GM19328 (cell line): ENCODE measurements around the gene BCKDHA.
"Not testable (repeated sequence)": the region's sequence is repeated elsewhere in the genome, so short reads cannot be mapped to it uniquely, and the experiment has no call there.

Experiments
- ATAC-seq: cut with Tn5 transposase; IDR thresholded peaks from one replicate; pipeline ENCODE4 v1.9.1; 2021; ENCODE audit warnings: mild to moderate bottlenecking, moderate library complexity; ENCODE audit not compliant: unreplicated experiment

The BCKDHA gene

GRCh38 chr19:41442473-41443355 lies 45.1 kb downstream of the BCKDHA start, which contains the start of gene ERICH4:
ERICH4 (plus strand) TSS chr19:41443156; CDS start chr19:41443170, 14 bp downstream.
- no peak for ATAC-seq

DNA sequence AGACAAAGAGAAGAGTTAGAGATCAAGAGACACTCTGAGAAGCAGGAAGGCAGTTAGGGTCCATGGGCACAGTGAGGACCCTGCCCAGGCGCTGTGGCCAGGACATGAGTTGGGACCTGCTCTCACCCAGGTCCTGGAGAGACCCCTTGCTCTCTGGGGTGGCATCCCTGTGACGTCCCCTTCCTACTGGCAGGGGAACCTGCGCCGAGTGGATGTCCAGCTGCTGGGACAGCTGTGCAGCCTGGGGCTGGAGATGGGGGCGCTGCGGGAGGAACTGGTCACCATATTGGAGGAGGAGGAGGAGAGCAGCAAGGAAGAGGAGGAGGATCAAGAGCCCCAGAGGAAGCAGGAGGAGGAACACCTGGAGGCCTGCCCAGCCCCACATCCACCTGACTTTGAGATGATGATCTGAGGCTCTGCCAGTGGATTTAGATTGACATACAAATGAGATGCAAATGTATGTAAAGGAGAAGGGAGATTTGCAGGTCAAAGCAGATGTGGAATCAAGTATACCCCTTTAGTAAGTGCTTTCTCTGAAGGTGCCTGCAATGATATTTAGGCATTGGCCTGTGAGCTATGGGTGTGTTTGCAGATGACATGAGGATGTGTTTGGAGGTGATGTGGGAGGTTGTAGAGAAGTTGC lies 46.3 kb downstream of the BCKDHA start:
- no peak for ATAC-seq

DNA sequence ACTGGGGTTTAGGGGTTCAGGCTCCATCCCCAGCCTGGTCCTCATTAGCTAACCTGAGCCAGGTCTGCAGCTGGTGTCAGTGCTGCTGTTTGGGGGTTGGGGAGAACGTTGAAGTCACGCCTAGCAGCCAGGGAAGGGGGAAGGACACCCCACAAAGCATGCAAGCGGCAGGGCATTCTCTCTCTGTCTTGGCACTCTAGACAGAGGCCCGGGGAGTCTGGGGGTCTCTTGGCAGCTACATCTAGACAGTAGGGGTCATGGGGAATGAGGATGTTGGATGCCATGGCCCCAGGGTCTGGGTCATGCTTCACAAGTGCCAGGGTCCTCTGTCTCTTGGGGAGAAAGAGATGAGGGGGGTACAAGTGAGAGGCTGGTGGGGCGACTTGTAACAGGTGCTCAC lies 48.0 kb downstream of the BCKDHA start:
- ATAC-seq = no peak

GRCh38 chr19:41447732-41448332 lies 50.2 kb downstream of the BCKDHA start:
- no peak for ATAC-seq

GRCh38 chr19:41449079-41449864 lies 51.7 kb downstream of the BCKDHA start:
- ATAC-seq = no peak

- no peak for ATAC-seq
Observed at GRCh38 chr19:41449865-41450178, 52.2 kb downstream of the BCKDHA start.

- ATAC-seq = no peak
Observed at GRCh38 chr19:41452584-41453275, 55.1 kb downstream of the BCKDHA start.

DNA sequence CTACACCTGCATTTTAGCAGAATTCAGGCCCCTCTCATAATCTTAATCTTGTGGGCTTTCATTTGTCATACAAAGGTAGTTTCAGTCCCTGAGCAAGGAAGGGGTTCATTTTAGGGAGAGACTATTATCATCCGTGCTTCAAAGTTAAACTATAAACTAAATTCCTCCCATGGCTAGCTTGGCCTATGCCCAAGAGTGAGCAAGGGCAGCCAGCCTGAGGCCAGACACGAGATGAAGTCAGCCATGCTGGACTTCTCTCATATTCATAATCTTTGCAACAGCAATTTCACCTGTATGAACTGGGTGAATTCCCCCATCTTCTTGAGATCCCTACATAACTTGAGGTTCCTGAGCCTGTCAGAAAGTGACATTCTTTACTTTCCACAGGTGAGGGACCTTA lies 58.3 kb downstream of the BCKDHA start:
- ATAC-seq = no peak

GRCh38 chr19:41456342-41456918 lies 58.8 kb downstream of the BCKDHA start:
- ATAC-seq = no peak

- ATAC-seq = no peak
Observed at GRCh38 chr19:41457241-41457640, 59.6 kb downstream of the BCKDHA start.

GRCh38 chr19:41462497-41462896 lies 64.9 kb downstream of the BCKDHA start:
- no peak for ATAC-seq

DNA sequence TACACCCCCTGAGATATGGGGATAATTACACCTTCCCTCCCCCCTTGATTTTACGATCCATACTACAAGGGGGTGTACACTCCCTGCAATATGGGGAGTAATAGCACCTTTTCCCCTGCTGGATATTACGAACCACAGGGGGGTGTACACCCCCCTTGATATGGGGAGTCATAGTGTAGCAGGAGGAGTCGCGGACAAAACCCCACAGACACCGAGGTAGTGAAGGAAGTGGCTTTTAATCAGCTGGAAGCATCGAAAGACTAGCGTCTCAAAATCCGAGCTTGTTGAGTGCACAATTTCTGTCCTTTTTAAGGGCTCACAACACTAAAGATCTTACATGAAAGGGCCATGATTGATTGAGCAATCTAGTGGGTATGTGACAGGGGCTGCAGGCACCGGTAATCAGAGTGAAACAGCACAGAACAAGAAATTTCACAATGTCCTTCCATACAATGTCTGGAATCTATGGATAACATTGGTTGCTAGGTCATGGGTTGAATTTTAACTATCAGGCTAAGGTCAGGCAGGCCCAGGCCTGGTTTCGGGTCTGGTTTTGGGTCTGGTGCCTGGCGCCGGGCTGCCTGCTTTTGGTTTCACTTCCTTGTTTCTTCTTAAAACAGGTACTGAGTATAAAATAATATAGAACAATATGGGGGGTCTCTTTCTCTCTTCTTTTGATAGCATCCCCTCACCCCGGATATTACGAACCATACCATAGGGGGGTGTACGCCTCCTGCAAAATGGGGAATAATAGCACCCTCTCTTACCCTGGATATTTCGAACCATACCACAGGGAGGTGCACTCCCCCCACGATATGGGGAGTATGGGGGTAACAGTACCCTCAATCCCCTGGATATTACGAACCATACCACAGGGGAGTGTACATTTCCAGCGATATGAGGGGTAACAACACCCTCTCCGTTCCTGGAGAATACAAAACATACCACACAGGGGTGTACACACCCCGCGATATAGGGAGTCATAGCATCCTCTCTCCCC lies 65.9 kb downstream of the BCKDHA start:
- ATAC-seq = not testable (repeated sequence)
